Breast epithelium (tissue), 4 donors: ENCODE results near the gene PLAAT4. TPM values are rescaled to one million over a fixed set of nuclear protein-coding genes. Genes with fewer than 3 reads are reported as not detected.

Source experiments
- DNase-seq, 2 donors: peaks; one replicate each; pipeline ENCODE4 v3.0.0-alpha.2; 2019; ENCODE audit warnings: low spot score in 2 of 2
- H3K27ac ChIP-seq, 2 donors: fragments of 200-600 bp; sonication (generic) in 1 of 2; one replicate each; pipeline ENCODE4 v1.5.1; 2016 to 2019; ENCODE audit warnings: mild to moderate bottlenecking in 1 of 2
- H3K27me3 ChIP-seq, 2 donors: fragments of 200-600 bp; sonication (generic) in 1 of 2; one replicate each; pipeline versions ENCODE4 v1.5.1 to v1.6.0; 2017 to 2019; ENCODE audit warnings: control low read depth in 1 of 2, mild to moderate bottlenecking in 1 of 2
- H3K36me3 ChIP-seq: fragments of 200-600 bp; one replicate; pipeline ENCODE4 v1.5.1; 2019
- H3K4me1 ChIP-seq, 2 donors: fragments of 200-600 bp; sonication (generic); one replicate each; pipeline ENCODE4 v1.5.1; 2016 to 2019; ENCODE audit warnings: control low read depth in 1 of 2
- H3K4me3 ChIP-seq, 3 donors: fragments of 200-600 bp; sonication (generic); 1 replicate in 2 of 3; 2 replicates in 1 of 3; pipeline ENCODE4 v1.5.1; 2016 to 2019; ENCODE audit warnings: mild to moderate bottlenecking in 3 of 3, moderate library complexity in 2 of 3
- H3K9me3 ChIP-seq, 2 donors: fragments of 200-600 bp; sonication (generic) in 1 of 2; one replicate each; pipeline ENCODE4 v1.5.1; 2016 to 2019; ENCODE audit warnings: control low read depth in 1 of 2
- CTCF ChIP-seq, 3 donors: fragments of 450-650 bp; IDR thresholded peaks; one replicate each; pipeline ENCODE4 v1.5.1; 2016 to 2017; ENCODE audit warnings: antibody characterized with exemption in 3 of 3, mild to moderate bottlenecking in 3 of 3, moderate library complexity in 3 of 3
- POLR2A ChIP-seq: fragments of 450-650 bp; IDR thresholded peaks from one replicate; pipeline ENCODE4 v1.6.1; 2016; ENCODE audit warnings: antibody characterized with exemption, mild to moderate bottlenecking, moderate library complexity
- POLR2AphosphoS5 ChIP-seq, 3 donors: sonication (generic); formaldehyde crosslinking; IDR thresholded peaks; one replicate each; pipeline ENCODE4 v1.6.1; 2017; ENCODE audit warnings: antibody characterized with exemption in 3 of 3
- intact Hi-C: fragments of 100-400 bp; cut with DNase I; formaldehyde crosslinking; loops from one replicate; pipeline ENCODE4 v1.15.1; 2023; ENCODE audit warnings: low total_unique reads
- total RNA-seq, 3 donors: library from RNA; depleted of rRNA; stranded (reverse); fragments of >200 nt; gene quantifications; one replicate each; pipeline ENCODE4 v1.1.0, GENCODE V29; 2016

The PLAAT4 gene
- total RNA-seq, 3 donors from 2014 or later = 13.9 to 100.0 (median 95.3) TPM

- intact Hi-C loops = no loop called here
- H3K4me1 ChIP-seq = peaks cover 0 to 7% of the 10 kb centered on the region in 2 donors
- no peaks in the 10 kb centered on the region for H3K36me3 ChIP-seq
- TF ChIP-seq POLR2AphosphoS5 (IDR thresholded peaks at IDR 0.05) = no peak
- TF ChIP-seq CTCF (IDR thresholded peaks at IDR 0.05) = no peak
- no peak for TF ChIP-seq POLR2A
- no peaks in the 10 kb centered on the region for H3K27me3 ChIP-seq
- peak overlapping the region; percentile 50 to 69 for H3K27ac ChIP-seq
- no peaks in the 10 kb centered on the region for H3K9me3 ChIP-seq
- H3K4me3 ChIP-seq = no peak overlapping the region
- peak in 1 of 2 donors; percentile 15 for DNase-seq
Measured at GRCh38 chr11:63564056-63564774, 27.6 kb downstream of the PLAAT4 start.

- DNase-seq = peak in 1 of 2 donors; percentile 17
- Histone ChIP-seq H3K36me3 (no peaks in the 10 kb centered on the region), H3K4me1 (peaks cover 0 to 5% of the 10 kb centered on the region in 2 donors), H3K27ac (peak overlapping the region; percentile 50 to 69), H3K9me3 (no peaks in the 10 kb centered on the region), H3K27me3 (no peaks in the 10 kb centered on the region), H3K4me3 (no peak overlapping the region)
- TF ChIP-seq CTCF (IDR thresholded peaks at IDR 0.05) = peak in 1 of 3 donors; percentile 13
- TF ChIP-seq POLR2A = no peak
- intact Hi-C loops = no loop called here
Measured at GRCh38 chr11:63564784-63565350, 28.3 kb downstream of the PLAAT4 start.

GRCh38 chr11:63567044-63567840, 30.6 kb downstream of the PLAAT4 start:
- Histone ChIP-seq H3K4me1 (no peaks in the 10 kb centered on the region), H3K27ac (peak overlapping the region; percentile 76 to 77), H3K4me3 (peak overlapping the region in 1 of 3 donors; percentile 7), H3K36me3 (no peaks in the 10 kb centered on the region), H3K27me3 (no peaks in the 10 kb centered on the region), H3K9me3 (no peaks in the 10 kb centered on the region)
- no peak for TF ChIP-seq POLR2A
- TF ChIP-seq POLR2AphosphoS5 (IDR thresholded peaks at IDR 0.05) = peak in 2 of 3 donors; percentile 37 to 49
- DNase-seq = peak in 1 of 2 donors; percentile 67
- intact Hi-C loops = no loop called here

GRCh38 chr11:63569570-63569969, 33.0 kb downstream of the PLAAT4 start:
- TF ChIP-seq POLR2A (no peak), POLR2AphosphoS5 (IDR thresholded peaks at IDR 0.05) (no peak), CTCF (IDR thresholded peaks at IDR 0.05) (no peak)
- no peaks in the 10 kb centered on the region for H3K27me3 ChIP-seq
- no peak overlapping the region for H3K4me3 ChIP-seq
- DNase-seq = no peak
- H3K27ac ChIP-seq = no peak overlapping the region
- H3K4me1 ChIP-seq = peaks cover 0 to 10% of the 10 kb centered on the region in 2 donors
- intact Hi-C loops = no loop called here
- no peaks in the 10 kb centered on the region for H3K9me3 ChIP-seq
- no peaks in the 10 kb centered on the region for H3K36me3 ChIP-seq

GRCh38 chr11:63572026-63572688, 35.5 kb downstream of the PLAAT4 start:
- peaks cover 0 to 20% of the 10 kb centered on the region in 2 donors for H3K4me1 ChIP-seq
- TF ChIP-seq POLR2A (no peak), POLR2AphosphoS5 (IDR thresholded peaks at IDR 0.05) (no peak), CTCF (IDR thresholded peaks at IDR 0.05) (no peak)
- H3K4me3 ChIP-seq = no peak overlapping the region
- H3K9me3 ChIP-seq = no peaks in the 10 kb centered on the region
- intact Hi-C loops = no loop called here
- H3K27me3 ChIP-seq = no peaks in the 10 kb centered on the region
- no peaks in the 10 kb centered on the region for H3K36me3 ChIP-seq
- DNase-seq = no peak
- no peak overlapping the region for H3K27ac ChIP-seq
